Ascending aorta (tissue), 2 donors: ENCODE measurements around the gene PARVA. TPM values are rescaled to one million over a fixed set of nuclear protein-coding genes. Genes with fewer than 3 reads are reported as not detected.

ENCODE experiments used
- DNase-seq, 2 donors: peaks; one replicate each; pipeline ENCODE4 v3.0.0-alpha.2; 2019; ENCODE audit warnings: low spot score in 2 of 2
- H3K27ac ChIP-seq, 2 donors: fragments of 200-600 bp; sonication (generic); one replicate each; pipeline ENCODE4 v1.5.1; 2016 to 2017; ENCODE audit warnings: mild to moderate bottlenecking in 1 of 2
- H3K27me3 ChIP-seq: fragments of 200-600 bp; sonication (generic); one replicate; pipeline ENCODE4 v1.5.1; 2017
- H3K36me3 ChIP-seq, 2 donors: fragments of 200-600 bp; sonication (generic); one replicate each; pipeline ENCODE4 v1.5.1; 2016
- H3K4me1 ChIP-seq, 2 donors: fragments of 200-600 bp; sonication (generic); one replicate each; pipeline ENCODE4 v1.5.1; 2016 to 2017; ENCODE audit warnings: mild to moderate bottlenecking in 1 of 2
- H3K4me3 ChIP-seq, 2 donors: fragments of 200-600 bp; sonication (generic); one replicate each; pipeline ENCODE4 v1.5.1; 2016 to 2017; ENCODE audit warnings: mild to moderate bottlenecking in 1 of 2
- H3K9me3 ChIP-seq, 2 donors: fragments of 200-600 bp; sonication (generic); one replicate each; pipeline ENCODE4 v1.5.1; 2016
- intact Hi-C: fragments of 100-400 bp; cut with DNase I; formaldehyde crosslinking; loops from one replicate; pipeline ENCODE4 v1.15.1; 2023
- total RNA-seq: library from RNA; depleted of rRNA; stranded (reverse); fragments of >200 nt; gene quantifications from one replicate; pipeline ENCODE4 v1.1.0, GENCODE V29; 2016
- TF ChIP-seq, protein P1 (sequence below), 3 experiments: fragments of 200-600 bp in 2 of 3; fragments of 450-650 bp in 1 of 3; sonication (generic) in 2 of 3; IDR thresholded peaks; one replicate each; pipeline ENCODE4 v1.5.1; 2016 to 2019; ENCODE audit warnings: antibody characterized with exemption in 3 of 3, mild to moderate bottlenecking in 1 of 3, moderate library complexity in 1 of 3

Gene PARVA
- total RNA-seq, 1 donor from 2014 or later, result 51.6 TPM

DNA sequence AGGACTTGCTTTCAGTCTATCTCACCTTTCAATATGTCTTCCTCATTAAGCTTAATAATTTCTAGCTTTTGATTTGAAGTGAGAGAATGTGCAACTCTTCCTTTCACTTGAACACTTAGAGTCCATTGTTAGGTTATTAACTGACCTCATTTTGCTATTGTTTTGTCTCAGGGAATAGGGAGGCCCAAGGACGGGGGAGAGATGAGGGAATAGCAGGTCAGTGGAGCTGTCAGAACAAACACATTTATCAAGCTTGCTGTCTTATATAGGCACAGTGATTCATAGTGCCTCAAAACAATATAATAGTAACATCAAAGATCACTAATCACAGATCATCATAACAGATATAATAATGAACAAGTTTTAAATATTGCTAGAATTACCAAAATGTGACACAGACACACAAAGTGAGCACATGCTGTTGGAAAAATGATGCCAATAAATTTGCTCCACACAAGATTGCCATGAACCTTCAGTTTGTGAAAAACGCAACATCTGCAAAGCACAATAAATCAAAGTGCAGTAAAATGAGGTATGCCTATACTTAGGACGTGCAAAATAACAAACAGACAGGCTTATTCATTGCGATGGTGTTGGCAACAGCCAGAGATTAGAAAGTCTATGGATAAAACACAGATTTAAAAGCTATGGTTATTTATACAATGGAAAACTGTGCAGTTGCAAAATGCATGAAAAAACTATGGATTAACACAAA, 190.5 kb downstream of the PARVA start:
- intact Hi-C loops, result no loop called here
- Histone ChIP-seq H3K4me3 (no peak overlapping the region), H3K9me3 (no peaks in the 10 kb centered on the region), H3K27ac (no peak overlapping the region), H3K4me1 (no peaks in the 10 kb centered on the region), H3K36me3 (no peaks in the 10 kb centered on the region), H3K27me3 (no peaks in the 10 kb centered on the region)
- DNase-seq, result no peak
- TF ChIP-seq, protein P1, sequence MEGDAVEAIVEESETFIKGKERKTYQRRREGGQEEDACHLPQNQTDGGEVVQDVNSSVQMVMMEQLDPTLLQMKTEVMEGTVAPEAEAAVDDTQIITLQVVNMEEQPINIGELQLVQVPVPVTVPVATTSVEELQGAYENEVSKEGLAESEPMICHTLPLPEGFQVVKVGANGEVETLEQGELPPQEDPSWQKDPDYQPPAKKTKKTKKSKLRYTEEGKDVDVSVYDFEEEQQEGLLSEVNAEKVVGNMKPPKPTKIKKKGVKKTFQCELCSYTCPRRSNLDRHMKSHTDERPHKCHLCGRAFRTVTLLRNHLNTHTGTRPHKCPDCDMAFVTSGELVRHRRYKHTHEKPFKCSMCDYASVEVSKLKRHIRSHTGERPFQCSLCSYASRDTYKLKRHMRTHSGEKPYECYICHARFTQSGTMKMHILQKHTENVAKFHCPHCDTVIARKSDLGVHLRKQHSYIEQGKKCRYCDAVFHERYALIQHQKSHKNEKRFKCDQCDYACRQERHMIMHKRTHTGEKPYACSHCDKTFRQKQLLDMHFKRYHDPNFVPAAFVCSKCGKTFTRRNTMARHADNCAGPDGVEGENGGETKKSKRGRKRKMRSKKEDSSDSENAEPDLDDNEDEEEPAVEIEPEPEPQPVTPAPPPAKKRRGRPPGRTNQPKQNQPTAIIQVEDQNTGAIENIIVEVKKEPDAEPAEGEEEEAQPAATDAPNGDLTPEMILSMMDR (IDR thresholded peaks at IDR 0.05), result no peak

DNA sequence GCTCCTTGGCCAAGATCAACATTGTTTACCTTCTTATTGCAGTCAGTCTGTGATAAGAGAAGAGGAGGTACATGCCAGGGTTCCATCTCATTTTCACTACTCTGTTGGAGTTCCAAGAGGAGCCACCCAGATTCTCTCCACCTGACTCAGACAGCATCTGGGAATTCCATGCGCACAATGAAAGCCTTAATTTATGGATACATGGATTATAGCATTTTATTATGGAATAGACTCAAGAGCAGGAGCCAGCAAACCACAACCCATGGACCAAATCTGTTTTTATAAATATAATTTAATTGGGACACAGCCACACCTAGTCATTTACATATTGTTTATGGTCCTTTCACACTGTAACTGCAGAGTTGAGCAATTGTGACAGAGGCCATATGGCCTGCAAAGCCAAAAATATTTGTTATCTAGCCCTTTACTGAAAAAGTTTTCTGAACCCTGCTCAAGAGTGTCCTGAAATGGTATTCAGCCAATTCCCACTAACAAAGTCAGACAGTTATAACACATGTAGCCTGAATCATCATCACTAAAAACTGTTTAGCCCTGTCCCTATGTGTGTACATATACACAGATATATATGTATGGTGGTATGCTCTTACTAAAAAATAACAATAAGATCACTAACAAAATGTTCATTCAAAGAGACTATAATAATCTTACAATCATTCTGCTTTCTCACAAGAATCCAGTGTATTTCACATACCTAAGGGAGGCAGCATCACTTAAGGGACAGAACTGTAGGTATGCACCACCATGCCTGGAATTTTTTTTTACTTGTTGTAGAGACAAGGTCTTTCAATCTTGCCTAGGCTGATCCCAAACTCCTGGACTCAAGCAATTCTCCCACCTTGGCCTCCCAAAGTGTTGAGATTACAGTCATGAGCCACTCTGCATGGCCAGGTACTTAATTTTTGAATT, 192.4 kb downstream of the PARVA start:
- Histone ChIP-seq H3K27me3 (no peaks in the 10 kb centered on the region), H3K9me3 (no peaks in the 10 kb centered on the region), H3K36me3 (no peaks in the 10 kb centered on the region), H3K27ac (no peak overlapping the region), H3K4me3 (no peak overlapping the region), H3K4me1 (no peaks in the 10 kb centered on the region)
- no peak for DNase-seq
- TF ChIP-seq, protein P1 (IDR thresholded peaks at IDR 0.05), result no peak
- intact Hi-C loops, result no loop called here

DNA sequence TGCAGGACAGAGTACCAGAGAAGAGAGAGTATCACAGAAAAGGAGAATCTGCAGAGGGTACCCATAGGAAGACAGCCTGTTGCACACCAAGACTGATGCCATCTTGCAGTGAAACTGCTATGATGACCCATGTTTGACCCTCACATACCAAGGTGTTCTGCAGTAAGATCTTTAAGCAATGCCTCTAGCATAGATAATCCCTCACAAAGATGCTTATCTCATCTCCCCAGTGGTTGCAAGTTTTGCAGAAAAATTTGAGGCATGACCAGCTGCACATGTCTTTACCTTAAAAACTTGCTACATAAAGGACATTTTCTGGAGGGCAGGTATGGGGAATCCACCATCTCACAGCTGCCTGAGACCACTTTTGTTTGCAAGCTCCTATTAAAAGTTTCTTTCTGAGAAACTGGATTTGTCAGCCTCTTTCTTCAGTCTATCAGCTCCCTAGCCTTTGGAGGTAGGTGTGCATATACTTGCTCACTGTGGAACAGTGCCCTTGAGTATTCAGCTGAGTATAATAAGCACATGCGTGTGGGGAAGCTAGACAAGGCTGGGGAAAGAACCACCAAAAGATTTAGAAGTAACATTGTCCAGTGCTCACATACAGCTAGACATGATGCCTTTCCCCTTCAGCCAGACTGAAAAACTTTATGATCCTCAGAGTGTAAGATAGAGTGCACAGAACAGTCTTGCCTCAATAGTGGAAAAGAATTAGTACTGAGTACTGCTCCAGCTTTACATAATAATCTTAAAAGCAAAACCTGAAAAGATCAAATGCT, 196.5 kb downstream of the PARVA start:
- no peaks in the 10 kb centered on the region for H3K36me3 ChIP-seq
- DNase-seq, result no peak
- no peaks in the 10 kb centered on the region for H3K27me3 ChIP-seq
- no peaks in the 10 kb centered on the region for H3K9me3 ChIP-seq
- TF ChIP-seq, protein P1 (IDR thresholded peaks at IDR 0.05), result no peak
- no peaks in the 10 kb centered on the region for H3K4me1 ChIP-seq
- H3K4me3 ChIP-seq, result no peak overlapping the region
- H3K27ac ChIP-seq, result no peak overlapping the region
- intact Hi-C loops, result no loop called here

- Histone ChIP-seq H3K36me3 (no peaks in the 10 kb centered on the region), H3K27me3 (no peaks in the 10 kb centered on the region), H3K27ac (no peak overlapping the region), H3K9me3 (no peaks in the 10 kb centered on the region), H3K4me3 (no peak overlapping the region), H3K4me1 (no peaks in the 10 kb centered on the region)
- no peak for DNase-seq
- intact Hi-C loops, result no loop called here
- TF ChIP-seq, protein P1 (IDR thresholded peaks at IDR 0.05), result no peak
Measured at GRCh38 chr11:12577725-12578644, 200.6 kb downstream of the PARVA start.

GRCh38 chr11:12581416-12581815, 204.0 kb downstream of the PARVA start:
- TF ChIP-seq, protein P1 (IDR thresholded peaks at IDR 0.05), result no peak
- no peaks in the 10 kb centered on the region for H3K27me3 ChIP-seq
- DNase-seq, result no peak
- peaks cover 0 to 7% of the 10 kb centered on the region in 2 donors for H3K4me1 ChIP-seq
- H3K36me3 ChIP-seq, result no peaks in the 10 kb centered on the region
- intact Hi-C loops, result no loop called here
- H3K4me3 ChIP-seq, result no peak overlapping the region
- H3K27ac ChIP-seq, result no peak overlapping the region
- no peaks in the 10 kb centered on the region for H3K9me3 ChIP-seq
